ENCODE results near the gene OIP5.
"Not testable (repeated sequence)": the region's sequence is repeated elsewhere in the genome, so short reads cannot be mapped to it uniquely, and the experiment has no call there.

OIP5 gene

GRCh38 chr15:41288464-41288863, 43.9 kb downstream of the OIP5 start:
- Histone ChIP-seq H3K4me1 (peaks cover 54 to 77% (median 60%) of the 10 kb centered on the region in 10 experiments), H3K27ac (peak overlapping the region in 1 of 11 experiments; percentile 16; a peak in 1 of 22 replicates), H3K4me2 (peak overlapping the region; percentile 11 to 95 (median 89); a peak in 20 of 22 replicates), H3K36me3 (peaks cover 52 to 82% (median 73%) of the 10 kb centered on the region in 11 experiments), H3K27me3 (no peaks in the 10 kb centered on the region), H3K4me3 (no peak overlapping the region), H3K9me3 (replicated peaks in 1 of 11) (no peaks in the 10 kb centered on the region), H3K9ac (peak overlapping the region in 4 of 11 experiments; percentile 4 to 41 (median 15); a peak in 4 of 22 replicates), H4K20me1 (peaks cover 19 to 49% (median 35%) of the 10 kb centered on the region in 11 experiments; a peak in 15 of 22 replicates)
- TF ChIP-seq Cebpa-rat (IDR thresholded peaks at IDR 0.05) = no peak

DNA sequence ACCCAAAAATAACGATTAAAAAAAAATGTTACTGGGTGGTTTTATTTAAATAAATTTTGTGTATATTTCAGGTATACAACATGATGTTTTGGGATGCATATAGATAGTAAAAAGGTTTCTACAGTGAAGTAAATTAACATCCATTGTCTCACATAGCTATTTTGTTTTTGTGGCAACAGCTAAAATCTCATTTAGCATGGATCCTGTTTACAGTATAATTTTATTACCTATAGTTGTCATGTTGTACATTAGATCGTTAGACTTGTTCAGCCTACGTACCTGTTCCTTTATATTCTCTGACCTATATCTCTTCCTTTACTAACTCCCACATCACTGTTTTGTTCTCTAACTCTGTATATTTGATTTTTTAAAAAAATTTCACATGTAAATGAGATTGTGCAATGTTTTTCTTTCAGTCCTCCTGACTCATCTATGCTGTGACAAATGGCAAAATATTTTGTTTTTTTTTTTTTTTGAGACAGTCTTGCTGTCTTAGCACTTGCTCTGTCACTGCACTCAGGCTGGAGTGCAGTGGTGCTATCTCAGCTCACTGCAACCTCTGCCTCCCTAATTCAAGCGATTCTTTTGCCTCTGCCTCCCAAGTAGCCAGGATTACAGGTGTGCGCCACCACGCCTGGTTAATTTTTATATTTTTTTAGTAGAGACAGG, 45.6 kb downstream of the OIP5 start:
- Histone ChIP-seq H3K9me3 (replicated peaks in 1 of 11) (no peaks in the 10 kb centered on the region), H3K27ac (peak overlapping the region in 8 of 11 experiments; percentile 27 to 94 (median 41); a peak in 14 of 22 replicates), H4K20me1 (peaks cover 17 to 49% (median 33%) of the 10 kb centered on the region in 11 experiments; a peak in 15 of 22 replicates), H3K4me3 (peak overlapping the region in 3 of 10 experiments; percentile 18 to 87 (median 28); a peak in 2 of 20 replicates), H3K27me3 (no peaks in the 10 kb centered on the region), H3K4me1 (peaks cover 64 to 75% (median 74%) of the 10 kb centered on the region in 10 experiments), H3K4me2 (peak overlapping the region; percentile 83 to 98 (median 89)), H3K36me3 (peaks cover 40 to 67% (median 57%) of the 10 kb centered on the region in 11 experiments), H3K9ac (peak overlapping the region; percentile 18 to 96 (median 92); a peak in 12 of 22 replicates)
- TF ChIP-seq Cebpa-rat (IDR thresholded peaks at IDR 0.05) = peak in 4 of 11 experiments; percentile 21 to 73 (median 58); a peak in 6 of 22 replicates

GRCh38 chr15:41285285-41285684, 47.1 kb downstream of the OIP5 start:
- no peaks in the 10 kb centered on the region for H3K27me3 ChIP-seq
- H3K4me2 ChIP-seq = peak overlapping the region; percentile 83 to 98 (median 89)
- H3K27ac ChIP-seq = peak overlapping the region; percentile 76 to 96 (median 93)

GRCh38 chr15:41284427-41285177, 47.8 kb downstream of the OIP5 start:
- H3K9me3 ChIP-seq (replicated peaks in 1 of 11) = no peaks in the 10 kb centered on the region
- H4K20me1 ChIP-seq = peaks cover 5 to 34% (median 20%) of the 10 kb centered on the region in 11 experiments; a peak in 15 of 22 replicates
- peak overlapping the region; percentile 76 to 96 (median 93) for H3K27ac ChIP-seq
- no peak for TF ChIP-seq Cebpa-rat (IDR thresholded peaks at IDR 0.05)
- peak overlapping the region; percentile 87 to 97 (median 92) for H3K4me3 ChIP-seq
- peaks cover 47 to 69% (median 62%) of the 10 kb centered on the region in 10 experiments for H3K4me1 ChIP-seq
- peak overlapping the region; percentile 83 to 98 (median 89) for H3K4me2 ChIP-seq
- no peaks in the 10 kb centered on the region for H3K27me3 ChIP-seq
- peak overlapping the region; percentile 91 to 97 (median 94) for H3K9ac ChIP-seq
- peaks cover 43 to 60% (median 52%) of the 10 kb centered on the region in 11 experiments for H3K36me3 ChIP-seq

More at GRCh38 chr15:41285285-41285684, 47.1 kb downstream of the OIP5 start:
- peak overlapping the region; percentile 87 to 97 (median 92) for H3K4me3 ChIP-seq
- H4K20me1 ChIP-seq = peaks cover 10 to 36% (median 23%) of the 10 kb centered on the region in 11 experiments; a peak in 15 of 22 replicates
- peak overlapping the region; percentile 91 to 97 (median 94) for H3K9ac ChIP-seq
- H3K4me1 ChIP-seq = peaks cover 50 to 73% (median 68%) of the 10 kb centered on the region in 10 experiments
- no peak for TF ChIP-seq Cebpa-rat (IDR thresholded peaks at IDR 0.05)
- H3K36me3 ChIP-seq = peaks cover 39 to 58% (median 50%) of the 10 kb centered on the region in 11 experiments
- no peaks in the 10 kb centered on the region for H3K9me3 ChIP-seq (replicated peaks in 1 of 11)

DNA sequence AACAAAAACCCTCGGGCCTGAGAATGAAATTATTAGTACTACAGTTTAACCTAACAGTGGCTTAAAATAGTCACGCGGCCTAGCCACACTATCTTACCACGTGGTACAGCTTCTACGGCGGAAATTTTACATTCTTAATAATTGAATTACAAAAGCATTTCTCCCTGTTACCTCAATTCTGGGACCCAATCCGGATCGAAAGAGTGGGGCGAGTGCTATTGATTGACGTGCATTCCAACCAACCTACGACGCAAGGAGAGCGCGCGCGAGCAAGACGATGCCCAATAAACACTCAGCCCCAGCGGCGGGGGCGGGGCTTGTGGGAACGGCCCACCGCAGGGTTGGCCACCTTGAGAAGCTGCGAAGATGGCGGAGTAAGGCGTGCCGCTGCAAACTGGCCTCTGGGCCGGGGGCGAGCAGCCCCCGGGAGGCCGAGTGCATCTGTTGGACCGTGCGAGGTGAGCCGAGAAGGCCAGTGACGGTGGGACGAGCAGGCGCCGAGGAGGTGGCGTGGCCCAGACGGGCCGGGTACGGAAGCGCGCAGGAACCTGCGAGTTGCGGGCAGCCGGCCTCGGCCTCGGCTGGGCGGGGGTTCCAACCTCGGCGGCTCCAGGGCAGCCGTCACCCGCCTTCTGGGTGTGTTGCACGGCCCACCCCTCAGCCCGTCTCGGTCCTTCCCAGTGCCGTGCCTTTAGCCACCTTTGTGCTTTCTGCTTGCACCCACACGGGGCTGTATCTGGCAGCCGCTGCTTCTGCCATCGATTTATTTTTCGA, 48.6 kb downstream of the OIP5 start:
- TF ChIP-seq Cebpa-rat (IDR thresholded peaks at IDR 0.05) = no peak
- H3K4me1 ChIP-seq = peaks cover 44 to 65% (median 59%) of the 10 kb centered on the region in 10 experiments
- H3K27me3 ChIP-seq = no peaks in the 10 kb centered on the region
- peak overlapping the region; percentile 91 to 97 (median 94) for H3K9ac ChIP-seq
- H3K4me2 ChIP-seq = peak overlapping the region; percentile 83 to 98 (median 89)
- H3K36me3 ChIP-seq = peaks cover 45 to 62% (median 54%) of the 10 kb centered on the region in 11 experiments
- H3K27ac ChIP-seq = peak overlapping the region; percentile 79 to 96 (median 93)
- H3K9me3 ChIP-seq (replicated peaks in 1 of 11) = no peaks in the 10 kb centered on the region
- peak overlapping the region; percentile 87 to 97 (median 92) for H3K4me3 ChIP-seq
- peaks cover 5 to 30% (median 16%) of the 10 kb centered on the region in 11 experiments; a peak in 15 of 22 replicates for H4K20me1 ChIP-seq

DNA sequence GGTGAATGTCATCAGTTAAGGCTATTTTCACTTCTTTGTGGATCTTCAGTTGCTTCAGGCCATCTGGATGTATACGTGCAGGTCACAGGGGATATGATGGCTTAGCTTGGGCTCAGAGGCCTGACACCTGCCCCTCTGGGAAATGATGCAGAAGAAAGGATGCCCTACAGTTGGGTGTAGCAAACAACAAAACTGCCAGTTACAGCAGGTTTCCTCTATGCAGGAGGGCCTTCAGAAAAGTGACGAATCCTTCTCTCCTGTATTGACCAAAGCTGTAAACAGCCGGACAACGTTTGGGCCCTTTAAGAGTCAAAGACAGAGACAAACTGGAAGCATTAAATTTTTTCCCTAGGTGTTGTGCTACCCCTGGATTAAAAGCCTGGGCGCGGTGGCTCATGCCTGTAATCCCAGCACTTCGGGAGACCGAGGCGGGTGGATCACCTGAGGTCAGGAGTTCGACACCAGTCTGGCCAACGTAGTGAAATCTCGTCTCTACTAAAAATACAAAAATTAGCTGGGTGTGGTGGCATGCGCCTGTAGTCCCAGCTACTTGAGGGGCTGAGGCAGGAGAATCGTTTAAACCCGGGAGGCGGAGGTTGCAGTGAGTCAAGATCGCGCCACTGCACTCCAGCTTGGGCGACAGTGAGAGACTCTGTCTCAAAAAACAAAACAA, 49.3 kb downstream of the OIP5 start:
- Histone ChIP-seq H3K36me3 (peaks cover 45 to 61% (median 52%) of the 10 kb centered on the region in 11 experiments), H3K27ac (peak overlapping the region; percentile 79 to 96 (median 93)), H3K4me1 (peaks cover 37 to 57% (median 52%) of the 10 kb centered on the region in 10 experiments), H3K4me2 (peak overlapping the region; percentile 65 to 86 (median 77)), H3K4me3 (peak overlapping the region; percentile 87 to 97 (median 92); a peak in 19 of 20 replicates), H3K9ac (peak overlapping the region; percentile 69 to 97 (median 94)), H4K20me1 (peaks cover 3 to 22% (median 9%) of the 10 kb centered on the region in 11 experiments; a peak in 15 of 22 replicates)
- not testable (repeated sequence) for H3K9me3 ChIP-seq (replicated peaks in 1 of 11); H3K27me3 ChIP-seq

DNA sequence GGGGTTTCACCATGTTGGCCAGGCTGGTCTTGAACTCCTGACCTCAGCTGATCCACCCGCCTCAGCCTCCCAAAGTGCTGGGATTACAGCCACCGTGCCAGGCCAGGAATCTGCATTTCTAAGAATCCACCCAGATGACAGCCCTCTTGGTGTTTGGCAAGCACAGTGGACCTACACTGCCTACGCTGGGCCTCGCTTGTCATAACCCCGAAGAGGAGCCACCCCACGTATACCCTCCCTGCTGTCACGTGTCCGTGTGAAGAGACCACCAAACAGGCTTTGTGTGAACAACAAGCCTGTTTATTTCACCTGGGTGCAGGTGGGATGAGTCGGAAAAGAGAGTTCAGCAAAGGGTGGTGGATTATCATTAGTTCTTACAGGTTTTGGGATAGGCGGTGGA, 50.0 kb downstream of the OIP5 start:
- H3K4me2 ChIP-seq = peak overlapping the region in 5 of 11 experiments; percentile 10 to 81 (median 77); a peak in 11 of 22 replicates
- H3K27ac ChIP-seq = peak overlapping the region in 7 of 11 experiments; percentile 15 to 96 (median 93); a peak in 11 of 22 replicates
- H3K36me3 ChIP-seq = peaks cover 40 to 61% (median 46%) of the 10 kb centered on the region in 11 experiments
- not testable (repeated sequence) for H3K4me3 ChIP-seq; H3K9me3 ChIP-seq (replicated peaks in 1 of 11); H3K27me3 ChIP-seq
- peaks cover 31 to 50% (median 45%) of the 10 kb centered on the region in 10 experiments for H3K4me1 ChIP-seq
- peaks cover 0 to 17% (median 5%) of the 10 kb centered on the region in 11 experiments; a peak in 11 of 22 replicates for H4K20me1 ChIP-seq
- H3K9ac ChIP-seq = peak overlapping the region in 2 of 11 experiments; percentile 33 to 96; a peak in 3 of 22 replicates

Measured in BLaER1 treated with 17β-estradiol and CSF1 and Interleukin-3, amounts not matched to agents 10 nM and 100 nM (cell line).